Upper lobe of left lung (tissue), 4 donors: ENCODE measurements around the gene SLCO3A1.

Source experiments
- CTCF ChIP-seq, 6 experiments: fragments of 450-650 bp in 4 of 6; fragments of 200-600 bp in 2 of 6; sonication (generic) in 2 of 6; IDR thresholded peaks; one replicate each; pipeline ENCODE4 v1.5.1; 2016 to 2019; ENCODE audit warnings: antibody characterized with exemption in 6 of 6
- EP300 ChIP-seq, 4 donors: sonication (generic); formaldehyde crosslinking; IDR thresholded peaks; one replicate each; pipeline ENCODE4 v1.5.1; 2017; ENCODE audit warnings: antibody characterized with exemption in 4 of 4, control low read depth in 2 of 4
- POLR2A ChIP-seq, 4 donors: fragments of 450-650 bp; IDR thresholded peaks; one replicate each; pipeline ENCODE4 v1.5.1; 2016 to 2017; ENCODE audit warnings: antibody characterized with exemption in 4 of 4, mild to moderate bottlenecking in 2 of 4
- POLR2AphosphoS5 ChIP-seq, 2 donors: sonication (generic); formaldehyde crosslinking; IDR thresholded peaks; one replicate each; pipeline ENCODE4 v1.5.1; 2017; ENCODE audit warnings: antibody characterized with exemption in 2 of 2

DNA sequence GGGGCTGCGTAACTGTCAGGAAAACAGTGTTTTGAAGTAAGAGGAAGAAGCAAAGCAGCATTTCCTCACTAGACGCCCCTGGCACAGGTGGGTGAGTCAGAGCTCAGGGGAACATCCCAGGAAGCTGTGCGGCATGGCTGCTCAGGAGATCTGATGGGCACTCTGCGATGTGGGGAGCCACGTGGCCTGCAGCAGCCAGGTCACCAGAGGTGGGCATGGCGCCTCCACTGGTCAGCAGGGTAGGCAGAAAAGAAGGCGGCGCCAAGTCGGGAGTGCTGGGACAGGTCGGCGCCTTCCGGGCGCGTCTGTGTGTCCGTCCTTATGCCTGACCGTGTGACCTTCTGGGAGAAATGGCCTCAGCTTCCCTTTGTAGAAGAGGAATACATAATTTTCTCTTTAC, 290.3 kb downstream of the SLCO3A1 start:
- TF ChIP-seq POLR2A (IDR thresholded peaks at IDR 0.05) (no peak), CTCF (IDR thresholded peaks at IDR 0.05) (no peak), POLR2AphosphoS5 (IDR thresholded peaks at IDR 0.05) (no peak), EP300 (IDR thresholded peaks at IDR 0.05) (no peak)
